Posterior cingulate gyrus (tissue), 11 donors: Measurements from ENCODE around the gene ZNF627.
A peak's percentile ranks its signal among the peaks of the same experiment; 100 is the strongest.
"Not testable (repeated sequence)": the region's sequence is repeated elsewhere in the genome, so short reads cannot be mapped to it uniquely, and the experiment has no call there.

Experiments
- DNase-seq, 10 donors: peaks; one replicate each; pipeline versions ENCODE4 v3.0.0 to v3.0.0-alpha.2; 2020 to 2021; ENCODE audit warnings: mixed read lengths in 3 of 10
- intact Hi-C: fragments of 100-400 bp; cut with DNase I; formaldehyde crosslinking; loops from one replicate; pipeline ENCODE4 v1.15.1; 2023

The ZNF627 gene

DNA sequence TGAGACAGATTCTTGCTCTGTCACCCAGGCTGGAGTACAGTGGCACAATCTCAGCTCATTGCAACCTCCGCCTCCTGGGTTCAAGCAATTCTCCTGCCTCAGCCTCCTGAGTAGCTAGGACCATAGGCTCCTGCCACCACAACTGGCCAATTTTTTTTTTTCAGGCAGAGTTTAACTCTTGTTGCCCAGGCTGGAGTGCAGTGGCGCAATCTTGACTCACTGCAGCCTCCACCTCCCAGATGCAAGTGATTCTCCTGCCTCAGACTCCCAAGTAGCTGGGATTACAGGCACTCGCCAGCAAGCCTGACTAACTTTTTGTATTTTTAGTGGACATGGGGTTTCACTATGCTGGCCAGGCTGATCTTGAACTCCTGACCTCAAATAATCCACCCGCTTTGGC lies 23.5 kb upstream of the ZNF627 start:
- intact Hi-C loops, DNase-seq: not testable (repeated sequence)

DNA sequence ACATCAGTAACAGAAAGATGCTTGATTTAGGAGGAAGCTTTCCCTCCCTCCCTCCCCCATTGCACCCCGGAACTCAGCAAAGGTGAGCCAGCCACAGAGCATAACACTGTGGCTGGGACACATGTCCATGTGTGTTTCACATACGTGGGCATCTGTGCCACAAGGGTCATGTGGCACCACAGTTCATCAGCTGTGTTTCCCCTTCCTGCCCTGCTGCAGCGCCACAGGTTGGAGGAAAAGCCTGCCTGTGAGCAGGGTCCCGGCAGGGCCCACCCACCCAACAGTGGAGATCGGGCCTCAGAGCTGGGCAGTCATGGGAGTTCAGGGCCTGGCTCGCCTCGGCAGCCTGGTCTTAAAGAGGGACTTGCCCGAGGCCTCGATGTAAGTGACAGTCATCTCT lies 22.6 kb upstream of the ZNF627 start:
- DNase-seq, result no peak
- intact Hi-C loops, result no loop called here

DNA sequence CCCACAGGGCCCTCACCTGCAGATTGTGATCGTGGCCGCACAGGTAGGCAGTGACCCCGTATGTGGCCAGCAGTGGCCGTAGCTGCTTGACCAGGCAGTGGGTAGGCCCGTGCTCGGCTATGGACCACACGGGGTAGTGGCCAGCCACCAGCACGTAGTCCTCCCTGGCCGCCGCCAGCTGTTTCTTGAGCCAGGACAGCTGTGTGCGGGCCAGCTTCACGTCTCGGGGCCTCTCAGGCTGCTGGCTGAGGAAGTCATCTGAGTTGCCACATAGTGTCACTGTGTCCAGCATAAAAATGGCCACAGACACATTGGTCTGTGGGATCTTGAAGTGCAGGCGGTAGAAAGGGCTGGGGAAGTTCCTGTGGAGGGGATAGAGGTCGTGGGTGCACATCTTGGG lies 21.1 kb upstream of the ZNF627 start:
- DNase-seq, result no peak
- intact Hi-C loops, result no loop called here

DNA sequence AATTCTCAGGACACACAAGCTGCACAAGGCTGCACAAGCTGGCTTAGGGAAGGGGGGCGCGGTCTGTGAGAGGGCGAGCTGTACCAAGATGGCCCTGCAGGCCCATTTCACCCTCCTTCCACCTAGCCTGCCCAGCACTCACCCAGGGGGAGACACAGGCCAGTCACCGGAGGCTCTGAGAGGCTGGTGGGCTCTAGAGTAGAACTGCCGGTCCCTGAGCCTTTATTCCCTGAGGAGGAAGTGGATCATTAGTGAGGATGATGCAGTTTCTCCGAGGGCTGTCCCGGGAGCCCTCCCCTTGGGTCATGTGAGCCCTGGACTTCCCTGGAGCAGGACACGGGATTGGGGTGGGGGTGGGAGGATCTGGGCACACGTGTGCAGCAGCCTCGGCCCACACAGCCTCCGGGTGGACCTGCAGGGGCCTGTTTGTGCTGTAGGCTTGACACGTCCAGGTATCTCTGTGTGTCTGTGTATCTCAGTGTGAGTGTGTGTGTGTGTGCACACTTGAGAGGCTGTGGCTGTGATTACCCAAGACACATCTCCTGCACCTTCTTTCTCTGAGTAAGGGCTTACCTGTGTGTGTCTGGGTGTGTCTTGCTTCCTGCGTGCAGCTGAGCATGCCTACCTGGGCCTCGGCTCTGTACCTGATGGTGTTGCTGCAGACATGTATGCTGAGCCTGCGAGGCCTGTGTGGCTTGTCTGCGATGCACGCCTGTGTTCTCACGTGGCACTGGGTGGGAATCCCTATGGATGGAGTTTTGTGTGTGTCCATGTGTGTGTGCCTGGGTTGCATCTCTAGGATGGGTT lies 19.6 kb upstream of the ZNF627 start, which contains the start of gene ACP5:
Gene ACP5 (minus strand): TSS at position 195 of the 807 bp plus-strand sequence. CDS start 328 bp downstream, outside the sequence.
- intact Hi-C loops, result no loop called here
- peak in 1 of 10 donors; percentile 21 for DNase-seq

DNA sequence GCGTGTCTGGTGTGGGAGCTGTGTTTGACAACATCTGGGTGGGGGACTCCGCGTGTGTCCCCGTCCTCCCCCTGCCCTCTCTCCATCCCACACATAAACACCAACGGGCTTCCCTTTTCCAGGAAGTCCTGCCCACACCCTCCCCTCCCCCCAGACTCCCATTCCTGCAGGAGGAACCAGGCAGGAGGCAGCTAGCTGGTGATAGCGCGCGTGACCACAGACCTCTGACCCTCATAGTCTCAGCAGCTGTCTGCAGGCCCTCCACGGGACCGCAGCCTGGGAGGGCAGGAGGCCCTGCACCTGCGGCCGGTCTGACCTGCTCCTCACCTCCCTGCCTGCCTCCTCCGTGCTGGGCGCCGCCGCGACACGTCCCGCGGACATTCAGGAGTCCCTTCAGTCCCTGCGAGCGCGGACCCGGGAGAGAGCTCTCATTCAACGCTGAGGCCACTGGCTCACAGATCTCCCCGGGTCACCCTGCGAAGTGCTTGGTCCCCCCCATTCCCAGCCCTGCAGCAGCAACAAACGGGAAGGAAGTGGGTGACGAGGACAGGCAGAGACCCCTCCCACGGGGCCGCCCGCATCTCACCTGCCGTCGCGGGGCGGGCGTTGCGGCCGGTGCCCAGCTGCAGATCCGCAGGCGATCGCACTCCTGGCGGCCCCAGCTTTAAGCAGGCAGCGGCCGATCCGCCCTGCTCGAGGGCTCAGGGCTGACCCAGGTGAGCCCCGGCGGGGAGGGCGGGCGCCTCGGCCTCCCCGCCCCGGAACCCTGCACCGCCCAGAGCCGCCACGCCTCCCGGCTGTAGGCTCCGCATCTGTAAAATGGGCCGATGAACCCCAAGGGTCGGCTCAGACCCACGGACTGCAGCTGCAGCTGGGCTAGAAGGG lies 18.8 kb upstream of the ZNF627 start:
- peak in 1 of 10 donors; percentile 64 for DNase-seq

DNA sequence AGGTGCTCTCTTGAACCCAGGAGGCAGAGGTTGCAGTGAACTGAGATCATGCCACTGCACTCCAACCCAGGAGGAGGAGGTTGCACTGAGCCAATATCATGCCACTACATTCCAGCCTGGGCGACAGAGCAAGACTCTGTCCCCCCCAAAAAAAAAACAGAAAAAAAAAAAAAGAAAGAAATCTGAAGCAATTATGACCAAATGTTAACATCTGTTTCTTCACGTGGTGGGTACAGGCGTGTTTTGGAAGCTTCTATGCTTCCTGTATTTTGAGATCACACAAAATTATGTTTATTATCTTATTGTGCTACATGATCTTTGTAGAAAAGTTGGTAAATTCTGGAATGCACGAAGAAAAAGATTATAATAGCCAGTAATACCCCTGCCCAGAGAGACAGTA lies 17.2 kb upstream of the ZNF627 start:
- intact Hi-C loops, result no loop called here
- no peak for DNase-seq

More for the DNA sequence above, 18.8 kb upstream of the ZNF627 start:
- intact Hi-C loops, result no loop called here

DNA sequence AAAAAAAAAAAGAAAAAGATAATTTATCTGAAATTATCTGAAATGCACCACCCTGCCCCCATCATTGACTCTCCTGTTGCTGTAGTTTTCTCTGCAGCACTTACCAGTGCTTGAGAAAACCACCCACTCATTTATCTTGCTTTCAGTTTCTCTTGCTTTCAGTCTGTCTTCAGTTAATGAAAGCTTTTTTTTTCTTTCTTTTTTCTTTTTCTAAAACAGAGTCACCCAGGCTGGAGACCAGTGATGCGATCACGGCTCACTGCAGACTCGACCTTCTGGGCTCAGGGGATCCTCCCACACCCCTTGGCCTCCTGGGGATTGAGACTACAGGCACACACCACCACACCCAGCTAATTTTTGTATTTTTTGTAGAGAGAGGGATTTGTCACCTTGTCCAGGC lies 15.5 kb upstream of the ZNF627 start:
- intact Hi-C loops, result no loop called here
- no peak for DNase-seq

DNA sequence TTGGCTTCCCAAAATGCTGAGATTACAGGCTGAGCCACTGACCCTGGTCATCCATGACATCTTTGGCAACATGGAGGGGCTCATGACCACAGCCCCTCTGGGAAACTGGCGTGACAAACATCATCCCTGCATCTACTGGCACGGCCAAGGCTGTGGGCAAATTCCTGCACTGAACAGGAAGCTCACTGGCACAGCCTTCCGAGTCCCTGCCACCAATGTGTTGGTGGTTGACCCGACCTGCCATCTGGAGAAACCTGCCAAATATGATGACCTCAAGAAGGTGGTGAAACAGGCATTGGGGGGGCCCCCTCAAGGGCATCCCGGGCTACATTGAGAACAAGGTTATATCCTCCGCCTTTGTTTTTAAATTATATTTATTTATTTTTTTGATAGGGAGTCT lies 11.0 kb upstream of the ZNF627 start:
- intact Hi-C loops, result no loop called here
- DNase-seq, result no peak

DNA sequence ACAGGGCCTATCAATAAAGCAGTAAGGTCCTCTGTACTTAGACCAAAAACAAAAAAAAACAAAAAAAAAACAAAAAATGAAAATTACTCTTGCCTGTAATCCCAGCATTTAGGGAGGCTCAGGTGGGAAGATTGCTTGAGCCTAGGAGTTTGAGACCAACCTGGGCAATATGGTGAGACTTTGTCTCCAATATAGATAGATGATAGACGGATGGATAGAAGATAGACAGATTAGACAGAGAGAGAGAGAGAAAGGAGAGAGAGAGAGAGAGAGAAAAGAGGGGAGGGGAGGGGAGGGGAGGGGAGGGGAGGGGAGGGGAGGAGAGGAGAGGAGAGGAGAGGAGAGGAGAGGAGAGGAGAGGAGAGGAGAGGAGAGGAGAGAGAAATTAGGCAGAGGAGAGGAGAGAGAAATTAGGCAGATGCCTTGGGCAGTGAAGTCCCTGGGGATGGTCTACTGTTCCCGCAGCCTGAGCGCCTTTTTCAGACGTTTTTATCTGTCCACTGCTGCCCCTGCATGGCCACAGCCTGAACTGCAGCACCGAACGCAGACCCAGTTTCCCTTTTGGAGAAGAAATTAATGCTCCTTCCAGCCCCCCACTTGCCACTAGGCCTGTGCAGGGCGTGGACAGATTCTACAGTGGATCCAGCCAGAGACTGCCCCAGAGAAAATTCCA lies 9.8 kb upstream of the ZNF627 start:
- intact Hi-C loops, result no loop called here
- DNase-seq, result peak; percentile 53 to 96 (median 79)

DNA sequence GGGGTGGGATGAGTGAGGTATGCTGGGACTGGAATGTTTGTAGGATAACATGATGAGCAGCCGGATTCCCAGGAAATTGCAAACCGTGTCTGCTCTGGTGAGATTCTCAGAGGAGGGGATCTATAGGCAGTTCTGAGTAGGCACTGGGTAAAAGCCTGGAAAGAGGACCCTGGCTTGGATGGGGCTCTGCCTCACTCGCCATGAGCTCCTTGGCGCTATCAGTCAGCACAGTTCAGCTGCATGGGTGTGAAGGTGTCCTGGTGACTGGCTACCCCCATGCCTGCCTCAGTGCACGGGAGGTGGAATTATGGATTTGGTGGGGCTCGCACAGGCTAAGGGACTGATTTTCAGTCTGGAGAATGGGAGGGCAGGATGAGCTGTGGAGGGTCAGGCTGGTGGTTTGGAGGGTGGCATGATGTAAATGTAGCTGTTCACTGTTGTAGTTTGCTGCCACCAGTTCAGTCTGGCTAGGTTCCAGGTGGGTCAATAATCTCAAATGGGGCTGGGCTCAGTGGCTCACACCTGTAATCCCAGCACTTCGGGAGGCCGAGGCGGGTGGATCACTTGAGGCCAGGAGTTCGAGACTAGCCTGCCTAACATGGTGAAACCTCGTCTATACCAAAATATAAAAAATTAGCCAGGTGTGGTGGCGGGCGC lies 9.2 kb upstream of the ZNF627 start:
- DNase-seq, result no peak

DNA sequence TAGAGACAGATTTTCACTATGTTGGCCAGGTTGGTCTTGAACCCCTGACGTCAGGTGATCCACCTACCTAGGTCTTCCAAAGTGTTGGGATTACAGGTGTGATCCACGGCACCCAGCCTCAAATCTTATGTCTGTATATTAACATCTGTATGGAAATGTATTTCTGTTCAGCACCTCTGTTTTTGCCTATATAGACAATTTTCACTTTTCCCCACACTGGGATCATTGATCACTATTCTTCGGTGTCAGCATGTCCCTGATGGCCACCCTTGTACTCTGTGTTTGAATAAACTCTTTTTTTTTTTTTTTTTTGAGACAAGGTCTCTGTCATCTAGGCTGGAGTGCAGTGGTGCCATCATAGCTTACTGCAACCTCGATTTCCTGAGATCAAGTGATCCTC lies 3.2 kb upstream of the ZNF627 start:
- intact Hi-C loops, result loop anchor here (5.0 kb wide), 1 partner anchor 37 kb away; the partner anchor contains the start of gene ELOF1
- no peak for DNase-seq

More for the DNA sequence above, 9.2 kb upstream of the ZNF627 start:
- intact Hi-C loops, result no loop called here

DNA sequence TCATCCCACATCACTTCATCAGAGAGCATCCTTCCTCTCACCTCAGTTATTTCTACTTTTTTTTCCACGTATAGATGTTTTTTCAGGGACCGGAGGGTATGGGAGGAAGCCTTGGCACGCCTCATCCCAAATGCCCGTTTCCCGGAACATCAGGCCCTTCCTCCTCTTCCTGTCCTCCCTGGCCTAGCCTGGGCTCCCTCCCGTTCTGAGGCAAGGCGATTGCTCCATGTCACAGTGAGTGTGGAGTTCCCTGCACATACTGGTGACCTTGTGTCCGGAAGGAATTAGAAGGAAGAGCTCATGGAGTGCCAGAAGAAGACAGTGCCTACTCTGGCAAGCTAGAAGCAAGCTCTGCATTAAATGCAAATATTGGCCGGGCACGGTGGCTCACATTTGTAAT lies 1.1 kb upstream of the ZNF627 start:
- intact Hi-C loops, result loop anchor here (2.0 kb wide), 1 partner anchor 171 kb away; the partner anchor contains the start of gene ZNF441
- DNase-seq, result no peak

DNA sequence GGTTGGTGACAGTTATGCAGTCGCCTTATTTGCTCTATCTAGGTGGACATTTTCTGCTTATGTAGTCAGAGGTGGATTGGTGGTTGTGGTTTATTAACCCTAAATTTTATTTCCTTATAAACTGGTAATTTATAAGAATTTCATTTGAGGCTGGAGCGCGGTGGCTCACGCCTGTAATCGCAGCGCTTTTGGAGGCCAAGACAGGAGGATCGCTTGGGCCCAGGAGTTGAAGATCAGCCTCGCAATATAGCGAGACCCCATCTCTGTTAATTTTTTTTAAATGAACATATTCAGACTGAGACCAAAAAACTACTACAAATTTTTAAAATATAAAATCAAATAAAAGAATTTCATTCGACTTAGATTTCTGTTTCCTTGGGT lies 810 bp downstream of the ZNF627 start:
- intact Hi-C loops, result no loop called here
- DNase-seq, result no peak

DNA sequence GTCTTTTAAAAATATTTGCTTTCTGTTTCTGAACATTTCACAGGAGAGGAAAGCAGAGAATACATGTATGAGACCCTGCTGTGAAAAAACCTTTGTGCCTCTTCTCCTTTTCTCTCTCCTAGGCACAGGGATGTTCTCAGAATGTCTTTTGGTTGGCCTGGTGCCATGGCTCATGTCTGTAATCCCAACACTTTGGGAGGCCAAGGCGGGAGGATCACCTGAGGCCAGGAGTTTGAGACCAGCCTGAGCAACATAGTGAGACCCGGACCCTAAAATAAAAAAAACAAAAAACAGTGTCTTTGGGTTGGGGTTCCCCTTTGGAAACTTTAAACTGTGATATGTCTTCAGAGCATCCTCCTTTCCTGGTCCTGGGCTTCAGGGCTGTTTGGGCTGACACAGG lies 1.5 kb downstream of the ZNF627 start:
- DNase-seq, result no peak
- intact Hi-C loops, result no loop called here

DNA sequence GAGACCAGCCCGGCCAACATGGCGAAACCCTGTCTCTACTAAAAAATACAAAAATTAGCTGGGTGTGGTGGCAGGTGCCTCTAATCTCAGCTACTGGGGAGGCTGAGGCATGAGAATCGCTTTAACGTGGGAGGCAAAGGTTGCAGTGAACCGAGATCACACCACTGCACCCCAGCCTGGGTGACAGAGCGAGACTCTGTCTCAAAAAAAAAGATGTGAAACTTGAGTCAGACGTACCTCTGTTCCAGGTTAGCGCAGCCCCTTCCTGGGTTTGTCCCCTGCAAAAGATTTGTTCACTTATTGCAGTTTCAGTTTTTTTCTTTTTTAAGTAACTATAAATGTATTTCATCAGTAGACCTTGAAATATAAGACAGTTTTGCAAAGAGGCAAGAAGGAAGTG lies 2.4 kb downstream of the ZNF627 start:
- DNase-seq, intact Hi-C loops: not testable (repeated sequence)

DNA sequence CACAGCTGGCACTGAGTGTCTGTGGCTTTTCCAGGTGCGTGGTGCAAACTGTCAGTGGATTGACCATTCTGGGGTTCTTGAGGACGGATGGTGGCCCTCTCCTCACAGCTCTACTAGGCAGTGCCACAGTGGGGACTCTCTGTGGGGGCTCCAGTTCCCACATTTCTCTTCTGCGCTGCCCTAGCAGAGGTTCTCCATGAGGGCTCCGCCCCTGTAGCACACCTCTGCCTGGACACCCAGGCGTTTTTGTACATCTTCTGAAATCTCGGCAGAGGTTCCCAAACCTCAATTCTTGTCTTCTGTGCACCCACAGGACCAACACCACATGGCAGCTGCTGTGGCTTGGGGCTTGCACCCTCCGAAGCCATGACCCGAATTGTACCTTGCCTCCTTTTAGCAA lies 9.2 kb downstream of the ZNF627 start:
- intact Hi-C loops, result no loop called here

DNA sequence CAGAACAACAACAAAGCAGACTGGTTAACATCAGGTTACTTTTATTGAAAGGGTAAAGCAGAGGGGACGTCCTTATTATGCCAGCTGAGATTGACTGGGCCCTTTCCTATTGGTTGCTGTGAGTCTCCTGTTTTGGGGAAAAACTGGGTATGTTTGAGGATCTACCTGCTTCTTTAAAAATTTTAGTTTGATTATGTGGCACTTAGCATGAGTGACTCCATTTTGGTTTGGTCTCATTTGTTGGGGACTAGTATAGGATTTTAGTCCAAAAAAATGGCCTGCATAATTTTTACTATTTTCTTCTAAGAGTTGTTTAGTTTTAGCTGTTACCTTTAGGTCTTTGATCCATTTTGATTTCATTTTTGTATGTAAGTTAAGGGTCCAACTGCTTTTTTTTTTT lies 14.4 kb downstream of the ZNF627 start:
- intact Hi-C loops, result no loop called here
- DNase-seq, result no peak

More for the DNA sequence above, 9.2 kb downstream of the ZNF627 start:
- no peak for DNase-seq

DNA sequence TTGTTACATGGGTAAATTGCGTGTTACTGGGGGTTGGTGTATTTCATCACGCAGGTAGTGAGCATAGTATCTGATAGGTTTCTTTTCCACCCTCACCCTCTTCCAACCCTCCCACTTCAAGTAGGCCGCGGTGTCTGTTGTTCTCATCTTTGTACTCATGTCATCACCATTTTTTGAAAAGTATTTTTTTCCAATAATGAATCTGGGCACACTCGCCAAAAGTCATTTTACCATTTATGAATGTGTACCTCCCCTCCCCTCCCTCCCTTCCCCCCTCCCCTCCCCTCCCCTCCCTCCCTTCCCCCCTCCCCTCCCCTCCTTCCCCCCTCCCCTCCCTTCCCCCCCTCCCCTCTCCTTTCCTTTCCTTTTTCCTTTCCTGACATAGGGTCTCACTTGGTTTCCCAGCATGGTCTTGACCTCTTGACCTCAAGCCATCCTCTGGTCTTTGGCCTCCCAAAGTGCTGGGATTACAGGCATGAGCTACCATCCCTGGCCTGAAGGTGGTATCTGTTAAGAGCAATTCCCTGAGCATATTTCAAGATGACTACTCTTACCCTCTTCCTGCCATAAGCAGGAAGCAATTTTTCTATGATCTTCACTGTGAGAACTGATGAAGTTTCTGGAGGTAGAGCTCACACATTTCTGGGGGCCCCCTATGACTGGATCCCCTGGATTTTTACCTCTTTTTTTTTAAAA lies 15.7 kb downstream of the ZNF627 start:
- intact Hi-C loops, result no loop called here
- DNase-seq, result no peak

DNA sequence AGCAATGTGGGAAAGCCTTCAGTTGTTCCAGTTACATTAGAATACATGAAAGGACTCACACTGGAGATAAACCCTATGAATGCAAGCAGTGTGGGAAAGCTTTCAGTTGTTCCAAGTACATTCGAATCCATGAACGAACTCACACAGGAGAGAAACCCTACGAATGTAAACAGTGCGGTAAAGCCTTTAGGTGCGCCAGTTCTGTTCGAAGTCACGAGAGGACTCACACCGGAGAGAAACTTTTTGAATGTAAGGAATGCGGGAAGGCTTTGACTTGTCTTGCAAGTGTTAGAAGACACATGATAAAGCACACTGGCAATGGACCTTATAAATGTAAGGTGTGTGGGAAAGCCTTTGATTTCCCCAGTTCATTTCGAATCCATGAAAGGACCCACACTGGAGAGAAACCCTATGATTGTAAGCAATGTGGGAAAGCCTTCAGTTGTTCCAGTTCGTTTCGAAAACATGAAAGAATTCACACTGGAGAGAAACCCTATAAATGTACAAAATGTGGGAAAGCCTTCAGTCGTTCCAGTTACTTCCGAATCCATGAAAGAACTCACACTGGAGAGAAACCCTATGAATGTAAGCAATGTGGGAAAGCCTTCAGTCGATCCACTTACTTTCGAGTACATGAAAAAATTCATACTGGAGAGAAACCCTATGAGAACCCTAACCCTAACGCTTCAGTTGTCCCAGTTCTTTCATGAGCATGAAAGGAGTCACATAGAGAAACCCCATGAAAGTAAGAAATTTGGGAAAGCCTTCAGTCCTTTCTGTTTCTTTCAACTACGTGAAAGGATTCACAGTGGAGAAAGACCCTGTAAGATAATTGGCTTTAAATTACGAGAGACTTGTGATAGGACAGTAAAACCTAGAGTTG lies 20.1 kb downstream of the ZNF627 start:
- DNase-seq, result no peak
- intact Hi-C loops, result no loop called here
